ENCODE measurements around the gene ADGRB2.

- TF ChIP-seq CTCF (IDR thresholded peaks at IDR 0.05) (no peak), POLR2A (IDR thresholded peaks at IDR 0.05) (no peak)
Observed at GRCh38 chr1:31689854-31690253, 74.3 kb downstream of the ADGRB2 start.

Data from lower leg skin (tissue), 3 donors.